Renal cortex interstitium (tissue), 15 donors: ENCODE measurements around the gene TBCB. TPM values are rescaled to one million over a fixed set of nuclear protein-coding genes. Genes with fewer than 3 reads are reported as not detected.
"Not testable (repeated sequence)": the region's sequence is repeated elsewhere in the genome, so short reads cannot be mapped to it uniquely, and the experiment has no call there.

ENCODE experiments used
- DNase-seq, 11 donors: peaks; one replicate each; pipeline ENCODE4 v3.0.0-alpha.2; 2013; ENCODE audit warnings: low read depth in 9 of 11, low spot score in 4 of 11; ENCODE audit errors: extremely low read depth in 1 of 11
- long read RNA-seq, 16 experiments: transcript quantifications; one replicate each; lab custom pipeline, GENCODE V29; 2026
- polyA plus RNA-seq, 3 donors: library from polyadenylated mRNA; unstranded; fragments of 120-200 nt; gene quantifications; one replicate each; pipeline ENCODE4 v1.2.1, GENCODE V29; 2013; ENCODE audit not compliant: insufficient read length in 3 of 3

The TBCB gene
- 100 to 1,000 TPM; 107 to 146 (median 119) TPM for polyA plus RNA-seq
- long read RNA-seq, donor 1, transcript TBCB-201 (6 exons, 1,473 nt): major isoform, 42 of 80 reads
- long read RNA-seq, donor 1, transcript TBCB-208 (5 exons, 776 nt): minor isoform, 5 of 80 reads
- long read RNA-seq, donor 1, partial matches to known transcripts: 28 of 80 reads
- long read RNA-seq, donor 1, other reads (novel, unspliced or antisense): 0 of 80 reads
- long read RNA-seq, donor 2, transcript TBCB-201 (6 exons, 1,473 nt): major isoform, 45 of 69 reads
- long read RNA-seq, donor 2, partial matches to known transcripts: 11 of 69 reads
- long read RNA-seq, donor 2, other reads (novel, unspliced or antisense): 5 of 69 reads
- long read RNA-seq, donor 3, transcript TBCB-201 (6 exons, 1,473 nt): major isoform, 72 of 92 reads
- long read RNA-seq, donor 3, partial matches to known transcripts: 12 of 92 reads
- long read RNA-seq, donor 3, other reads (novel, unspliced or antisense): 0 of 92 reads
- long read RNA-seq, donor 4, transcript TBCB-208 (5 exons, 776 nt): minor isoform, 6 of 50 reads
- long read RNA-seq, donor 4, transcript TBCB-201 (6 exons, 1,473 nt): major isoform, 35 of 50 reads
- long read RNA-seq, donor 4, partial matches to known transcripts: 5 of 50 reads
- long read RNA-seq, donor 4, other reads (novel, unspliced or antisense): 0 of 50 reads
- long read RNA-seq, donor 5, transcript TBCB-201 (6 exons, 1,473 nt): major isoform, 65 of 301 reads
- long read RNA-seq, donor 5, transcript TBCB-208 (5 exons, 776 nt): minor isoform, 7 of 301 reads
- long read RNA-seq, donor 5, partial matches to known transcripts: 24 of 301 reads
- long read RNA-seq, donor 5, other reads (novel, unspliced or antisense): 199 of 301 reads
- long read RNA-seq, donor 6, transcript TBCB-201 (6 exons, 1,473 nt): major isoform, 40 of 61 reads
- long read RNA-seq, donor 6, partial matches to known transcripts: 12 of 61 reads
- long read RNA-seq, donor 6, other reads (novel, unspliced or antisense): 0 of 61 reads
- long read RNA-seq, donor 7, transcript TBCB-208 (5 exons, 776 nt): minor isoform, 8 of 87 reads
- long read RNA-seq, donor 7, transcript TBCB-201 (6 exons, 1,473 nt): major isoform, 68 of 87 reads
- long read RNA-seq, donor 7, partial matches to known transcripts: 7 of 87 reads
- long read RNA-seq, donor 7, other reads (novel, unspliced or antisense): 0 of 87 reads
- long read RNA-seq, donor 8, transcript TBCB-201 (6 exons, 1,473 nt): major isoform, 77 of 111 reads
- long read RNA-seq, donor 8, transcript TBCB-208 (5 exons, 776 nt): minor isoform, 5 of 111 reads
- long read RNA-seq, donor 8, partial matches to known transcripts: 19 of 111 reads
- long read RNA-seq, donor 8, other reads (novel, unspliced or antisense): 5 of 111 reads
- long read RNA-seq, donor 9, transcript TBCB-201 (6 exons, 1,473 nt): major isoform, 56 of 77 reads
- long read RNA-seq, donor 9, partial matches to known transcripts: 15 of 77 reads
- long read RNA-seq, donor 9, other reads (novel, unspliced or antisense): 0 of 77 reads
- long read RNA-seq, donor 10, transcript TBCB-208 (5 exons, 776 nt): minor isoform, 6 of 101 reads
- long read RNA-seq, donor 10, transcript TBCB-201 (6 exons, 1,473 nt): major isoform, 71 of 101 reads
- long read RNA-seq, donor 10, partial matches to known transcripts: 17 of 101 reads
- long read RNA-seq, donor 10, other reads (novel, unspliced or antisense): 0 of 101 reads
- long read RNA-seq, donor 11, transcript TBCB-201 (6 exons, 1,473 nt): major isoform, 29 of 34 reads
- long read RNA-seq, donor 11, partial matches to known transcripts: 0 of 34 reads
- long read RNA-seq, donor 11, other reads (novel, unspliced or antisense): 0 of 34 reads
- long read RNA-seq, donor 12, transcript TBCB-201 (6 exons, 1,473 nt): major isoform, 26 of 36 reads
- long read RNA-seq, donor 12, partial matches to known transcripts: 5 of 36 reads
- long read RNA-seq, donor 12, other reads (novel, unspliced or antisense): 0 of 36 reads
- long read RNA-seq, donor 13, transcript TBCB-202 (4 exons, 791 nt): minor isoform, 5 of 158 reads
- long read RNA-seq, donor 13, transcript TBCB-208 (5 exons, 776 nt): minor isoform, 10 of 158 reads
- long read RNA-seq, donor 13, transcript TBCB-201 (6 exons, 1,473 nt): major isoform, 109 of 158 reads
- long read RNA-seq, donor 13, partial matches to known transcripts: 28 of 158 reads
- long read RNA-seq, donor 13, other reads (novel, unspliced or antisense): 0 of 158 reads
- long read RNA-seq, donor 14, transcript TBCB-201 (6 exons, 1,473 nt): major isoform, 63 of 70 reads
- long read RNA-seq, donor 14, partial matches to known transcripts: 0 of 70 reads
- long read RNA-seq, donor 14, other reads (novel, unspliced or antisense): 0 of 70 reads
- long read RNA-seq, donor 15, transcript TBCB-201 (6 exons, 1,473 nt): major isoform, 28 of 31 reads
- long read RNA-seq, donor 15, partial matches to known transcripts: 0 of 31 reads
- long read RNA-seq, donor 15, other reads (novel, unspliced or antisense): 0 of 31 reads
- long read RNA-seq, donor 16, transcript TBCB-201 (6 exons, 1,473 nt): major isoform, 137 of 483 reads
- long read RNA-seq, donor 16, transcript TBCB-208 (5 exons, 776 nt): minor isoform, 15 of 483 reads
- long read RNA-seq, donor 16, partial matches to known transcripts: 75 of 483 reads
- long read RNA-seq, donor 16, other reads (novel, unspliced or antisense): 247 of 483 reads

- no peak for DNase-seq
These were observed at the start of gene TBCB for GRCh38 chr19:36115453-36116343. Gene TBCB, plus strand, starts transcription at chr19:36115468. Its CDS starts 93 bp downstream, at chr19:36115561.

- DNase-seq: no peak
These were observed 47.6 kb upstream of the TBCB start for GRCh38 chr19:36067681-36068080.

- DNase-seq: not testable (repeated sequence)
These were observed 46.3 kb upstream of the TBCB start for GRCh38 chr19:36068810-36069499.

- no peak for DNase-seq
These were observed 43.2 kb upstream of the TBCB start for GRCh38 chr19:36072081-36072480.

- no peak for DNase-seq
These were observed 42.0 kb upstream of the TBCB start for GRCh38 chr19:36073121-36073876.

- DNase-seq: no peak
These were observed 35.8 kb upstream of the TBCB start for GRCh38 chr19:36079389-36079945.

GRCh38 chr19:36081385-36081784 lies 33.9 kb upstream of the TBCB start:
- no peak for DNase-seq

- no peak for DNase-seq
These were observed 33.4 kb upstream of the TBCB start for GRCh38 chr19:36081894-36082293.

- no peak for DNase-seq
These were observed 32.4 kb upstream of the TBCB start for GRCh38 chr19:36082916-36083315.

- no peak for DNase-seq
These were observed 30.8 kb upstream of the TBCB start for GRCh38 chr19:36084231-36085009.

GRCh38 chr19:36086326-36086725 lies 28.9 kb upstream of the TBCB start:
- no peak for DNase-seq

- no peak for DNase-seq
These were observed 25.4 kb upstream of the TBCB start for GRCh38 chr19:36089847-36090246.
